A673 (cell line): ENCODE measurements around the gene CRYBG2. TPM values are rescaled to one million over a fixed set of nuclear protein-coding genes. Genes with fewer than 3 reads are reported as not detected.

Source experiments
- BruUV-seq: library from RNA; stranded (reverse); fragments of 400-500 nt; replicated peaks from 2 replicates; lab custom pipeline; 2021; lab: Mats Ljungman, UMichigan
- CTCF ChIA-PET: fragments of 300-600 bp; sonication (Branson Sonifier 250); formaldehyde crosslinking; loops from one replicate; lab custom pipeline; 2022; ENCODE audit warnings: antibody characterized with exemption; lab: Charles Lee
- POLR2A ChIA-PET: fragments of 300-600 bp; sonication (Branson Sonifier 250); formaldehyde crosslinking; loops from one replicate; lab custom pipeline; 2022; ENCODE audit warnings: antibody characterized with exemption; ENCODE audit not compliant: low non-redundant PET; lab: Charles Lee
- DNase-seq: peaks from one replicate; pipeline ENCODE4 v3.0.0-alpha.2; 2015; ENCODE audit warnings: low spot score
- H3K27ac ChIP-seq: fragments of 200-600 bp; sonication (generic); 2 replicates; pipeline ENCODE4 v1.5.1; 2016; ENCODE audit warnings: mixed run types, low read depth, mild to moderate bottlenecking, mixed read lengths, antibody characterized with exemption, low read length; ENCODE audit not compliant: poor library complexity, severe bottlenecking
- H3K27me3 ChIP-seq: fragments of 200-600 bp; sonication (generic); replicated peaks from 2 replicates; pipeline ENCODE4 v1.6.1; 2017; ENCODE audit warnings: mixed run types, low read depth, mild to moderate bottlenecking, mixed read lengths, antibody characterized with exemption, low read length; ENCODE audit not compliant: insufficient read depth, poor library complexity
- H3K36me3 ChIP-seq: fragments of 200-600 bp; sonication (generic); 2 replicates; pipeline ENCODE4 v1.6.1; 2016; ENCODE audit warnings: mixed run types, mild to moderate bottlenecking, mixed read lengths, antibody characterized with exemption, low read length; ENCODE audit not compliant: insufficient read depth, poor library complexity, severe bottlenecking
- H3K4me1 ChIP-seq: fragments of 200-600 bp; sonication (generic); 2 replicates; pipeline ENCODE4 v1.6.1; 2017; ENCODE audit warnings: mixed run types, mild to moderate bottlenecking, mixed read lengths, antibody characterized with exemption, low read length; ENCODE audit not compliant: insufficient read depth, poor library complexity, severe bottlenecking
- H3K4me3 ChIP-seq: fragments of 200-600 bp; sonication (generic); 2 replicates; pipeline ENCODE4 v1.5.1; 2016; ENCODE audit warnings: low read depth, mixed run types, mild to moderate bottlenecking, mixed read lengths, low read length; ENCODE audit not compliant: poor library complexity, severe bottlenecking
- H3K9me3 ChIP-seq: fragments of 200-600 bp; sonication (generic); 2 replicates; pipeline ENCODE4 v1.6.1; 2016; ENCODE audit warnings: mixed run types, low read depth, mild to moderate bottlenecking, mixed read lengths, antibody characterized with exemption, low read length; ENCODE audit not compliant: poor library complexity, severe bottlenecking
- EZH2 ChIP-seq: fragments of 200-600 bp; sonication (generic); IDR thresholded peaks from 2 replicates; pipeline ENCODE4 v1.6.1; 2017; ENCODE audit warnings: borderline replicate concordance, low read depth, mild to moderate bottlenecking, mixed read lengths, antibody characterized with exemption, low read length; ENCODE audit not compliant: poor library complexity, severe bottlenecking
- intact Hi-C: fragments of 100-400 bp; cut with micrococcal nuclease; formaldehyde crosslinking; loops from one replicate; pipeline ENCODE4 v1.10.0; 2022; ENCODE audit not compliant: unreplicated experiment
- total RNA-seq: library from RNA; stranded (reverse); gene quantifications from 2 replicates; pipeline ENCODE4 v1.2.3, GENCODE V29; 2021
- TF ChIP-seq, protein P1 (sequence below): fragments of 300-800, 200-600 bp; sonication (generic); conservative IDR thresholded peaks from 2 replicates; pipeline ENCODE4 v1.5.1; 2017; ENCODE audit warnings: low read depth, mild to moderate bottlenecking, antibody characterized with exemption, low read length, moderate library complexity, mixed read lengths

The CRYBG2 gene
- total RNA-seq, 1 experiment from 2014 or later = not detected

DNA sequence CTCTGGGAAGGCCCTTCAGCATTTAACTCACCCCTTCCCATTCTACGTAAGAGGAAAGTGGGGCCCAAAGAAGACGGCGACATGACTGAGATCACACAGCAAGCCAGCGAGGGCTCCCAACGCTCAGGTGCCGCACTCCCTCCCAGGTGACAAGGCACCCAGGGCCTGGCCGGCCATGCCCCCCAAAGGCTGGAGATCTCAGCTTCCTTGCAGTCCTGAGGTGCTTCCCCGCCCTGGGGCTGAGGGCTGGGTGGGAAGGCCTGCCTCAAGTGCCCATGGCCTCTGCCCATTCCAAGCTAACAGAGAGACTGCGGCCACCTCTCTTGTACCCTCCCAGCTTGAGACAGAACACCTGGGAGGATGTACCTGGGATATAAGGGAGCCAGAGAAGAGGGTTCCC lies 1.0 kb upstream of the CRYBG2 start:
- no peaks in the 10 kb centered on the region for H3K36me3 ChIP-seq
- intact Hi-C loops = no loop called here
- no peak for TF ChIP-seq EZH2
- TF ChIP-seq, protein P1, sequence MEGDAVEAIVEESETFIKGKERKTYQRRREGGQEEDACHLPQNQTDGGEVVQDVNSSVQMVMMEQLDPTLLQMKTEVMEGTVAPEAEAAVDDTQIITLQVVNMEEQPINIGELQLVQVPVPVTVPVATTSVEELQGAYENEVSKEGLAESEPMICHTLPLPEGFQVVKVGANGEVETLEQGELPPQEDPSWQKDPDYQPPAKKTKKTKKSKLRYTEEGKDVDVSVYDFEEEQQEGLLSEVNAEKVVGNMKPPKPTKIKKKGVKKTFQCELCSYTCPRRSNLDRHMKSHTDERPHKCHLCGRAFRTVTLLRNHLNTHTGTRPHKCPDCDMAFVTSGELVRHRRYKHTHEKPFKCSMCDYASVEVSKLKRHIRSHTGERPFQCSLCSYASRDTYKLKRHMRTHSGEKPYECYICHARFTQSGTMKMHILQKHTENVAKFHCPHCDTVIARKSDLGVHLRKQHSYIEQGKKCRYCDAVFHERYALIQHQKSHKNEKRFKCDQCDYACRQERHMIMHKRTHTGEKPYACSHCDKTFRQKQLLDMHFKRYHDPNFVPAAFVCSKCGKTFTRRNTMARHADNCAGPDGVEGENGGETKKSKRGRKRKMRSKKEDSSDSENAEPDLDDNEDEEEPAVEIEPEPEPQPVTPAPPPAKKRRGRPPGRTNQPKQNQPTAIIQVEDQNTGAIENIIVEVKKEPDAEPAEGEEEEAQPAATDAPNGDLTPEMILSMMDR = no peak
- DNase-seq = no peak
- peaks cover 16% of the 10 kb centered on the region for H3K27me3 ChIP-seq
- BruUV-seq = no TSS peak
- POLR2A ChIA-PET = no interaction called here
- H3K4me3 ChIP-seq = no peak overlapping the region
- H3K4me1 ChIP-seq = no peaks in the 10 kb centered on the region
- CTCF ChIA-PET = no interaction called here
- H3K9me3 ChIP-seq = no peaks in the 10 kb centered on the region
- H3K27ac ChIP-seq = no peak overlapping the region

DNA sequence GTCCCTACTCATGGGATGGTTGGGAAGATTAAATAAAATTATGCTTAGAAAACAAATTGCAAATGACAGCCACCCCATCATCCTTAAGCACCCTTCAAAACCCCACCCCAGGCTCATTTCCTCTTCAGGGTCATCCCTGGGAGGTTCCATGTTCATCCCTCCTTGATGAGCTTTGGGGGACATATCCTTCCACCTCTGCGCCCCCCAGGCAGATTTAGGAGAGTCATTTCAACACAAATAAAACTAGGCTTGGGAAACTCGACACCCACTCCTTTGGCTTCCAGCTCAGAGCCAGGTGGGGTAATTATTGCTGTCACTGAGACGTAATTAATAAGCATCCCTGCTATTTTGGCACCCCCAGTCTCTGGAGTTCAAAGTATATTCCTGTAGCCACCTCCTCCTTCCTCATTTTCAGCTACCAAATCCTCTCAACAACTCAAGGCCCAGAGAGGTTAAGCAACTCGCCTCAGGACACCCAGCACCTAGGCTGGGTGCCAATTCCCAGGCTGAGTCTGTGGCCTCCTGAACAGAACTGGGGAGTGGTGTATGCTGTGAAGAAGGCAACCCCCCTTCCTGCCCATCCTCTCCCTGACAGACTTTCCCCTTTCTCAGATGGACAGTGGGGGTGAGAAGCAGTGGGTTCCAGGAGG lies 595 bp downstream of the CRYBG2 start:
- ChIA-PET CTCF (no interaction called here), POLR2A (no interaction called here)
- BruUV-seq = no TSS peak
- TF ChIP-seq EZH2 = no peak
- TF ChIP-seq, protein P1 = no peak
- H3K27ac ChIP-seq = no peak overlapping the region
- H3K27me3 ChIP-seq = no peaks in the 10 kb centered on the region
- no peak for DNase-seq
- no peaks in the 10 kb centered on the region for H3K36me3 ChIP-seq
- H3K4me1 ChIP-seq = no peaks in the 10 kb centered on the region
- no peak overlapping the region for H3K4me3 ChIP-seq
- intact Hi-C loops = no loop called here
- no peaks in the 10 kb centered on the region for H3K9me3 ChIP-seq

DNA sequence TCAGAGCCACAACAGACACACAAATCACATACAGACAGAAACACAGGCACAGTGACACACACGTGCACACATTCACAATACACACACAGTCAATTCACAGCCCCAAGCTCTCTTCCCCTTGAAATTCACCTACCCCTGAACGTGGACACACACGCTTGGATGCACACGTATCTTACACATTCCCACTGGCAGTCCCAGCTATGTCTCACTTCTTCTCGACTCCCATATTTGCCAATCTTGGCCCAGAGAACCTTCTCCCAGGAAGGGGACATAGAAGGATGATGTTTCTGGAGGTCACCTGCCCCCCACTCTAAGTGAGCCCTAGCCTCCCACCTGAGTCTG lies 1.6 kb downstream of the CRYBG2 start:
- Histone ChIP-seq H3K36me3 (no peaks in the 10 kb centered on the region), H3K9me3 (no peaks in the 10 kb centered on the region), H3K27me3 (no peaks in the 10 kb centered on the region), H3K27ac (no peak overlapping the region), H3K4me3 (no peak overlapping the region), H3K4me1 (no peaks in the 10 kb centered on the region)
- ChIA-PET CTCF (no interaction called here), POLR2A (no interaction called here)
- TF ChIP-seq, protein P1 = no peak
- no peak for TF ChIP-seq EZH2
- no peak for DNase-seq
- no TSS peak for BruUV-seq
- intact Hi-C loops = no loop called here
